A673 (cell line): ENCODE measurements around the gene SLC38A3.

ENCODE experiments used
- CTCF ChIP-seq: fragments of 300-800, 200-600 bp; sonication (generic); conservative IDR thresholded peaks from 2 replicates; pipeline ENCODE4 v1.5.1; 2017; ENCODE audit warnings: low read depth, mild to moderate bottlenecking, antibody characterized with exemption, low read length, moderate library complexity, mixed read lengths
- EZH2 ChIP-seq: fragments of 200-600 bp; sonication (generic); IDR thresholded peaks from 2 replicates; pipeline ENCODE4 v1.6.1; 2017; ENCODE audit warnings: borderline replicate concordance, low read depth, mild to moderate bottlenecking, mixed read lengths, antibody characterized with exemption, low read length; ENCODE audit not compliant: poor library complexity, severe bottlenecking

GRCh38 chr3:50165910-50166538 lies 39.0 kb upstream of the SLC38A3 start:
- no peak for TF ChIP-seq CTCF
- no peak for TF ChIP-seq EZH2
